GM12878 (cell line): ENCODE data around the gene SYK. TPM values are rescaled to one million over a fixed set of nuclear protein-coding genes. Genes with fewer than 3 reads are reported as not detected.

Source experiments
- ATAC-seq: fragments of 200-7000 bp; cut with Tn5 transposase; 3 replicates; pipeline ENCODE4 v1.9.1; 2020; ENCODE audit warnings: mild to moderate bottlenecking, moderate library complexity
- BruUV-seq: library from RNA; stranded (reverse); fragments of 400-500 nt; replicated peaks from 2 replicates; lab custom pipeline; 2021; lab: Mats Ljungman, UMichigan
- CTCF ChIA-PET: fragments of 300-600 bp; sonication (Branson Sonifier 250); formaldehyde crosslinking; extraction: SDS; loops from one replicate; lab custom pipeline; 2021; ENCODE audit warnings: inconsistent platforms; lab: Yijun Ruan, JAX
- POLR2A ChIA-PET: fragments of 350-600 bp; formaldehyde crosslinking; extraction: SDS; loops from one replicate; lab custom pipeline; 2021; ENCODE audit warnings: inconsistent platforms; lab: Charles Lee
- RAD21 ChIA-PET: fragments of 300-600 bp; sonication (Branson Sonifier 250); formaldehyde crosslinking; loops from one replicate; lab custom pipeline; 2023; ENCODE audit warnings: antibody characterized with exemption; ENCODE audit not compliant: unreplicated experiment; lab: Charles Lee
- SMC1A ChIA-PET: fragments of 300-600 bp; sonication (Branson Sonifier 250); formaldehyde crosslinking; loops from one replicate; lab custom pipeline; 2023; ENCODE audit not compliant: unreplicated experiment, uncharacterized antibody; lab: Charles Lee
- DNase-seq: peaks from one replicate; pipeline ENCODE4 v3.0.0-alpha.2; 2011; ENCODE audit warnings: low read depth, low spot score
- FAIRE-seq: peaks from 3 replicates; lab custom pipeline; 2011; peaks lifted over from hg19 to GRCh38; lab: Jason Lieb, UNC
- H2AFZ ChIP-seq: 2 replicates; pipeline ENCODE4 v1.6.0; 2011; ENCODE audit warnings: low read depth, low read length, control low read depth; ENCODE audit not compliant: control insufficient read depth
- H3K27ac ChIP-seq: 2 replicates; pipeline ENCODE4 v1.5.1; 2011; ENCODE audit warnings: control low read depth; ENCODE audit not compliant: control insufficient read depth, insufficient read depth
- H3K27me3 ChIP-seq, 2 experiments: replicated peaks in 1 of 2; 2 replicates each; pipeline versions ENCODE4 v1.6.0 to v1.6.1; 2011; ENCODE audit warnings: low read length in 1 of 2; ENCODE audit not compliant: control insufficient read depth in 2 of 2, insufficient read depth in 2 of 2
- H3K36me3 ChIP-seq, 2 experiments: 2 replicates each; pipeline ENCODE4 v1.5.1; 2011; ENCODE audit warnings: low read length in 1 of 2; ENCODE audit not compliant: control insufficient read depth in 2 of 2, insufficient read depth in 2 of 2
- H3K4me1 ChIP-seq: 2 replicates; pipeline ENCODE4 v1.6.1; 2011; ENCODE audit warnings: mild to moderate bottlenecking, low read length, moderate library complexity, mixed read lengths; ENCODE audit not compliant: control insufficient read depth, insufficient read depth
- H3K4me2 ChIP-seq: 2 replicates; pipeline ENCODE4 v1.6.0; 2011; ENCODE audit warnings: control low read depth; ENCODE audit not compliant: control insufficient read depth, insufficient read depth
- H3K4me3 ChIP-seq: fragments of 200-600 bp; sonication (generic); 2 replicates; pipeline ENCODE4 v1.5.1; 2016
- H3K79me2 ChIP-seq: 2 replicates; pipeline ENCODE4 v1.6.0; 2011; ENCODE audit warnings: low read length; ENCODE audit not compliant: control insufficient read depth, insufficient read depth
- H3K9ac ChIP-seq: 2 replicates; pipeline ENCODE4 v1.8.0; 2011; ENCODE audit warnings: low read length, control low read depth, mixed read lengths; ENCODE audit not compliant: control insufficient read depth, insufficient read depth
- H3K9me3 ChIP-seq: replicated peaks from 3 replicates; pipeline ENCODE4 v1.5.1; 2011; ENCODE audit warnings: mild to moderate bottlenecking, low read length; ENCODE audit not compliant: control insufficient read depth, insufficient read depth
- H4K20me1 ChIP-seq: 2 replicates; pipeline ENCODE4 v1.6.0; 2011; ENCODE audit not compliant: control insufficient read depth, insufficient read depth
- BHLHE40 ChIP-seq, 2 experiments: fragments of 450-650 bp in 1 of 2; IDR thresholded peaks; 2 replicates each; pipeline ENCODE4 v1.6.1; 2011 to 2017; ENCODE audit warnings: low read depth in 2 of 2, borderline replicate concordance in 1 of 2, improper control_type of control experiment in 1 of 2, low read length in 1 of 2, mild to moderate bottlenecking in 1 of 2
- BRCA1 ChIP-seq: IDR thresholded peaks from 2 replicates; pipeline ENCODE4 v1.6.1; 2011; ENCODE audit warnings: low read depth, low read length, improper control_type of control experiment
- EGR1 ChIP-seq, 2 experiments: IDR thresholded peaks; 1 replicate in 1 of 2; 2 replicates in 1 of 2; pipeline ENCODE4 v1.6.1; 2011 to 2012; ENCODE audit warnings: low read depth in 2 of 2, low read length in 2 of 2, borderline replicate concordance in 1 of 2, mild to moderate bottlenecking in 1 of 2, moderate library complexity in 1 of 2
- FOXK2 ChIP-seq: fragments of 450-650 bp; IDR thresholded peaks from 2 replicates; pipeline ENCODE4 v1.6.1; 2017; ENCODE audit warnings: mild to moderate bottlenecking, moderate library complexity
- NBN ChIP-seq: fragments of 450-650 bp; IDR thresholded peaks from 2 replicates; pipeline ENCODE4 v1.6.1; 2016
- NFXL1 ChIP-seq: fragments of 450-650 bp; IDR thresholded peaks from 2 replicates; pipeline ENCODE4 v1.6.1; 2017; ENCODE audit warnings: antibody characterized with exemption, mild to moderate bottlenecking, borderline replicate concordance
- PAX5 ChIP-seq: IDR thresholded peaks from 2 replicates; pipeline ENCODE4 v1.6.1; 2011; ENCODE audit warnings: low read depth, low read length, borderline replicate concordance
- SP1 ChIP-seq: IDR thresholded peaks from one replicate; pipeline ENCODE4 v1.6.1; 2011; ENCODE audit warnings: low read depth, low read length
- STAT1 ChIP-seq: fragments of 450-650 bp; conservative IDR thresholded peaks from 2 replicates; pipeline ENCODE4 v1.6.1; 2014; ENCODE audit warnings: antibody characterized with exemption, mild to moderate bottlenecking
- WRNIP1 ChIP-seq: IDR thresholded peaks from 2 replicates; pipeline ENCODE4 v1.6.1; 2011; ENCODE audit warnings: low read depth, low read length, improper control_type of control experiment, borderline replicate concordance
- ZNF24 ChIP-seq: fragments of 450-650 bp; IDR thresholded peaks from 2 replicates; pipeline ENCODE4 v1.6.1; 2017; ENCODE audit warnings: antibody characterized with exemption, mild to moderate bottlenecking
- WGBS: methylation state at CpG from one replicate; pipeline ENCODE4 v1.1.6; 2016; ENCODE audit warnings: low lambda C conversion rate; ENCODE audit not compliant: insufficient replicate concordance, insufficient coverage; ENCODE audit errors: missing lambda C conversion rate; 5-methylcytosine and 5-hydroxymethylcytosine counted together
- in situ Hi-C: fragments of 300-500 bp; cut with MboI; formaldehyde crosslinking; loops from 9 replicates; pipeline ENCODE4 v1.14.3; 2018; ENCODE audit warnings: mixed read lengths
- intact Hi-C: fragments of 100-400 bp; cut with micrococcal nuclease; formaldehyde crosslinking; loops from one replicate; pipeline ENCODE4 v1.14.2; 2022; ENCODE audit not compliant: unreplicated experiment
- polyA plus RNA-seq, 11 experiments: library from polyadenylated mRNA; depleted of rRNA in 4 of 11; unstranded in 6 of 11; stranded (reverse) in 5 of 11; fragments of >200 nt; fragmentation: Nextera tagmentation in 4 of 11; fragmentation: Illumina TruSeq in 1 of 11; extraction: Ambion mirVana in 4 of 11; extraction: Trizol in 1 of 11; gene quantifications; 1 replicate in 1 of 11; 2 replicates in 10 of 11; pipeline versions ENCODE4 v1.2.1 to v1.2.3, GENCODE V29; 2011 to 2016; ENCODE audit warnings: inconsistent platforms in 2 of 11, missing spikeins in 2 of 11, low read depth in 1 of 11
- total RNA-seq, 4 experiments: library from RNA; depleted of rRNA in 3 of 4; stranded (reverse); fragments of >200 nt in 3 of 4; fragmentation: Illumina TruSeq in 1 of 4; extraction: Trizol in 1 of 4; gene quantifications; 2 replicates each; pipeline versions ENCODE4 v1.2.1 to v1.2.3, GENCODE V29; 2013 to 2021
- TF ChIP-seq, protein P1 (sequence below): fragments of 150-350 bp; IDR thresholded peaks from 2 replicates; pipeline ENCODE4 v1.6.1; 2016; ENCODE audit warnings: low read depth, low read length
- TF ChIP-seq, protein P2 (sequence below): fragments of 450-650 bp; IDR thresholded peaks from 2 replicates; pipeline ENCODE4 v1.6.1; 2016; ENCODE audit warnings: mild to moderate bottlenecking
- TF ChIP-seq, protein P3 (sequence below): fragments of 450-650 bp; IDR thresholded peaks from 2 replicates; pipeline ENCODE4 v1.6.1; 2017; ENCODE audit warnings: mild to moderate bottlenecking, moderate library complexity
- TF ChIP-seq, protein P4 (sequence below): fragments of 450-650 bp; IDR thresholded peaks from 2 replicates; pipeline ENCODE4 v1.6.1; 2016; ENCODE audit warnings: mild to moderate bottlenecking

SYK gene
- total and polyA plus RNA-seq, 10 of the 15 experiments (the other 5 are each of a cell fraction or from before 2014, with no cell fraction given), result 6.5 to 135 (median 68.8) TPM

DNA sequence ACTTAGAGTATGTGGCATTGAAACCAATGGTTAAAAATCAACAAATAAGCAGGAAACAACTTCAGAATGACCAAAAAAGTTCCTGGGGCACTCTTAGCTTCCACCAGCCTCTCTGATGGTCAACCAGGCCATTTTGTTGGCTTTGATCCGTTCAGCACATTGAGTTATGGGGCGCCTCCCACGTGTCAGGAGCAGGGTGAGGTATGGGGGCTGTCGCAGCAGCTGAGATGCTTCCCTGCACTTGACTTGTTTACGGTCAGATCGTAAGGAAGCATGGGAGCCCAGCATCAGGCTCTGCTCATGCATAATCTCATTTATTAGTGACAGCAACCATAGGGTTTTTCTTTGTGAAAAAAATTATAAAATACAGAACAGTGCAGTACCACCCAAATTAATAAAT lies 16.7 kb downstream of the SYK start:
- CTCF ChIA-PET, result interaction anchor here (0.6 kb wide), 1 partner anchor 7 kb away, joined by 3 read pairs; no protein-coding TSS in a partner anchor
- peaks cover 21% of the 10 kb centered on the region; the same call in 2 of the 3 replicates for H3K9me3 ChIP-seq
- H3K9ac ChIP-seq, result no peak overlapping the region
- no peaks in the 10 kb centered on the region for H3K27me3 ChIP-seq
- FAIRE-seq (no peak), ATAC-seq (no peak), DNase-seq (no peak)
- H3K79me2 ChIP-seq, result peaks cover 17% of the 10 kb centered on the region
- WGBS, result 86% methylated on average over 6 of the region's 6 CpGs
- no peak overlapping the region for H3K4me2 ChIP-seq
- SMC1A ChIA-PET, result interaction anchor here (1.2 kb wide), 1 partner anchor 14 kb away, joined by 4 read pairs; no protein-coding TSS in a partner anchor
- no TSS peak for BruUV-seq
- RAD21 ChIA-PET, result no interaction called here
- intact Hi-C loops (no loop called here), in situ Hi-C loops (no loop called here)
- POLR2A ChIA-PET, result interaction anchor here (0.6 to 0.9 kb wide), 2 partner anchors 17 to 1874 kb away, joined by 3 read pairs; partner anchors contain the start of gene SYK
- H3K27ac ChIP-seq, result no peak overlapping the region
- no peak overlapping the region for H3K4me3 ChIP-seq
- no peak overlapping the region for H2AFZ ChIP-seq
- H3K4me1 ChIP-seq, result peaks cover 21% of the 10 kb centered on the region
- H3K36me3 ChIP-seq, result peaks cover 0 to 7% of the 10 kb centered on the region in 2 experiments; a peak in 2 of 4 replicates
- H4K20me1 ChIP-seq, result no peaks in the 10 kb centered on the region
- TF ChIP-seq, protein P1, sequence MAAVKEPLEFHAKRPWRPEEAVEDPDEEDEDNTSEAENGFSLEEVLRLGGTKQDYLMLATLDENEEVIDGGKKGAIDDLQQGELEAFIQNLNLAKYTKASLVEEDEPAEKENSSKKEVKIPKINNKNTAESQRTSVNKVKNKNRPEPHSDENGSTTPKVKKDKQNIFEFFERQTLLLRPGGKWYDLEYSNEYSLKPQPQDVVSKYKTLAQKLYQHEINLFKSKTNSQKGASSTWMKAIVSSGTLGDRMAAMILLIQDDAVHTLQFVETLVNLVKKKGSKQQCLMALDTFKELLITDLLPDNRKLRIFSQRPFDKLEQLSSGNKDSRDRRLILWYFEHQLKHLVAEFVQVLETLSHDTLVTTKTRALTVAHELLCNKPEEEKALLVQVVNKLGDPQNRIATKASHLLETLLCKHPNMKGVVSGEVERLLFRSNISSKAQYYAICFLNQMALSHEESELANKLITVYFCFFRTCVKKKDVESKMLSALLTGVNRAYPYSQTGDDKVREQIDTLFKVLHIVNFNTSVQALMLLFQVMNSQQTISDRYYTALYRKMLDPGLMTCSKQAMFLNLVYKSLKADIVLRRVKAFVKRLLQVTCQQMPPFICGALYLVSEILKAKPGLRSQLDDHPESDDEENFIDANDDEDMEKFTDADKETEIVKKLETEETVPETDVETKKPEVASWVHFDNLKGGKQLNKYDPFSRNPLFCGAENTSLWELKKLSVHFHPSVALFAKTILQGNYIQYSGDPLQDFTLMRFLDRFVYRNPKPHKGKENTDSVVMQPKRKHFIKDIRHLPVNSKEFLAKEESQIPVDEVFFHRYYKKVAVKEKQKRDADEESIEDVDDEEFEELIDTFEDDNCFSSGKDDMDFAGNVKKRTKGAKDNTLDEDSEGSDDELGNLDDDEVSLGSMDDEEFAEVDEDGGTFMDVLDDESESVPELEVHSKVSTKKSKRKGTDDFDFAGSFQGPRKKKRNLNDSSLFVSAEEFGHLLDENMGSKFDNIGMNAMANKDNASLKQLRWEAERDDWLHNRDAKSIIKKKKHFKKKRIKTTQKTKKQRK, result no peak
- TF ChIP-seq EGR1 (IDR thresholded peaks at IDR 0.05; ENCODE audit: borderline replicate concordance in 1 of 2, low read depth in 2 of 2, low read length in 2 of 2) (no peak), WRNIP1 (no peak), PAX5 (no peak), BHLHE40 (IDR thresholded peaks at IDR 0.05; ENCODE audit: borderline replicate concordance in 1 of 2, low read depth in 2 of 2, low read length in 1 of 2) (no peak), BRCA1 (no peak), STAT1 (no peak), NBN (no peak), SP1 (no peak), ZNF24 (no peak), NFXL1 (no peak), FOXK2 (no peak)
- TF ChIP-seq, protein P2, sequence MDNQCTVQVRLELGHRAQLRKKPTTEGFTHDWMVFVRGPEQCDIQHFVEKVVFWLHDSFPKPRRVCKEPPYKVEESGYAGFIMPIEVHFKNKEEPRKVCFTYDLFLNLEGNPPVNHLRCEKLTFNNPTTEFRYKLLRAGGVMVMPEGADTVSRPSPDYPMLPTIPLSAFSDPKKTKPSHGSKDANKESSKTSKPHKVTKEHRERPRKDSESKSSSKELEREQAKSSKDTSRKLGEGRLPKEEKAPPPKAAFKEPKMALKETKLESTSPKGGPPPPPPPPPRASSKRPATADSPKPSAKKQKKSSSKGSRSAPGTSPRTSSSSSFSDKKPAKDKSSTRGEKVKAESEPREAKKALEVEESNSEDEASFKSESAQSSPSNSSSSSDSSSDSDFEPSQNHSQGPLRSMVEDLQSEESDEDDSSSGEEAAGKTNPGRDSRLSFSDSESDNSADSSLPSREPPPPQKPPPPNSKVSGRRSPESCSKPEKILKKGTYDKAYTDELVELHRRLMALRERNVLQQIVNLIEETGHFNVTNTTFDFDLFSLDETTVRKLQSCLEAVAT, result no peak
- TF ChIP-seq, protein P3, sequence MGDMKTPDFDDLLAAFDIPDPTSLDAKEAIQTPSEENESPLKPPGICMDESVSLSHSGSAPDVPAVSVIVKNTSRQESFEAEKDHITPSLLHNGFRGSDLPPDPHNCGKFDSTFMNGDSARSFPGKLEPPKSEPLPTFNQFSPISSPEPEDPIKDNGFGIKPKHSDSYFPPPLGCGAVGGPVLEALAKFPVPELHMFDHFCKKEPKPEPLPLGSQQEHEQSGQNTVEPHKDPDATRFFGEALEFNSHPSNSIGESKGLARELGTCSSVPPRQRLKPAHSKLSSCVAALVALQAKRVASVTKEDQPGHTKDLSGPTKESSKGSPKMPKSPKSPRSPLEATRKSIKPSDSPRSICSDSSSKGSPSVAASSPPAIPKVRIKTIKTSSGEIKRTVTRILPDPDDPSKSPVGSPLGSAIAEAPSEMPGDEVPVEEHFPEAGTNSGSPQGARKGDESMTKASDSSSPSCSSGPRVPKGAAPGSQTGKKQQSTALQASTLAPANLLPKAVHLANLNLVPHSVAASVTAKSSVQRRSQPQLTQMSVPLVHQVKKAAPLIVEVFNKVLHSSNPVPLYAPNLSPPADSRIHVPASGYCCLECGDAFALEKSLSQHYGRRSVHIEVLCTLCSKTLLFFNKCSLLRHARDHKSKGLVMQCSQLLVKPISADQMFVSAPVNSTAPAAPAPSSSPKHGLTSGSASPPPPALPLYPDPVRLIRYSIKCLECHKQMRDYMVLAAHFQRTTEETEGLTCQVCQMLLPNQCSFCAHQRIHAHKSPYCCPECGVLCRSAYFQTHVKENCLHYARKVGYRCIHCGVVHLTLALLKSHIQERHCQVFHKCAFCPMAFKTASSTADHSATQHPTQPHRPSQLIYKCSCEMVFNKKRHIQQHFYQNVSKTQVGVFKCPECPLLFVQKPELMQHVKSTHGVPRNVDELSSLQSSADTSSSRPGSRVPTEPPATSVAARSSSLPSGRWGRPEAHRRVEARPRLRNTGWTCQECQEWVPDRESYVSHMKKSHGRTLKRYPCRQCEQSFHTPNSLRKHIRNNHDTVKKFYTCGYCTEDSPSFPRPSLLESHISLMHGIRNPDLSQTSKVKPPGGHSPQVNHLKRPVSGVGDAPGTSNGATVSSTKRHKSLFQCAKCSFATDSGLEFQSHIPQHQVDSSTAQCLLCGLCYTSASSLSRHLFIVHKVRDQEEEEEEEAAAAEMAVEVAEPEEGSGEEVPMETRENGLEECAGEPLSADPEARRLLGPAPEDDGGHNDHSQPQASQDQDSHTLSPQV, result no peak
- TF ChIP-seq, protein P4, sequence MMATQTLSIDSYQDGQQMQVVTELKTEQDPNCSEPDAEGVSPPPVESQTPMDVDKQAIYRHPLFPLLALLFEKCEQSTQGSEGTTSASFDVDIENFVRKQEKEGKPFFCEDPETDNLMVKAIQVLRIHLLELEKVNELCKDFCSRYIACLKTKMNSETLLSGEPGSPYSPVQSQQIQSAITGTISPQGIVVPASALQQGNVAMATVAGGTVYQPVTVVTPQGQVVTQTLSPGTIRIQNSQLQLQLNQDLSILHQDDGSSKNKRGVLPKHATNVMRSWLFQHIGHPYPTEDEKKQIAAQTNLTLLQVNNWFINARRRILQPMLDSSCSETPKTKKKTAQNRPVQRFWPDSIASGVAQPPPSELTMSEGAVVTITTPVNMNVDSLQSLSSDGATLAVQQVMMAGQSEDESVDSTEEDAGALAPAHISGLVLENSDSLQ, result no peak
